GM12878 (cell line): ENCODE data around the gene PARP15. TPM values are rescaled to one million over a fixed set of nuclear protein-coding genes. Genes with fewer than 3 reads are reported as not detected.

ENCODE experiments used
- EED ChIP-seq: sonication (generic); IDR thresholded peaks from 2 replicates; pipeline ENCODE4 v1.6.1; 2016; ENCODE audit warnings: antibody characterized with exemption, low read depth
- ETV6 ChIP-seq, 2 experiments: fragments of 450-650 bp in 1 of 2; IDR thresholded peaks in 1 of 2; conservative IDR thresholded peaks in 1 of 2; 2 replicates each; pipeline ENCODE4 v1.6.1; 2014; ENCODE audit warnings: antibody characterized with exemption in 1 of 2, borderline replicate concordance in 1 of 2, low read depth in 1 of 2, mild to moderate bottlenecking in 1 of 2, moderate library complexity in 1 of 2
- HDGF ChIP-seq: fragments of 450-650 bp; IDR thresholded peaks from 2 replicates; pipeline ENCODE4 v1.6.1; 2016; ENCODE audit warnings: antibody characterized with exemption
- MTA2 ChIP-seq: fragments of 450-650 bp; IDR thresholded peaks from 2 replicates; pipeline ENCODE4 v1.6.1; 2016; ENCODE audit warnings: low read depth, mild to moderate bottlenecking, moderate library complexity
- NBN ChIP-seq: fragments of 450-650 bp; IDR thresholded peaks from 2 replicates; pipeline ENCODE4 v1.6.1; 2016
- TCF12 ChIP-seq: IDR thresholded peaks from 2 replicates; pipeline ENCODE4 v1.6.1; 2011; ENCODE audit warnings: low read depth, mild to moderate bottlenecking, low read length
- ZNF217 ChIP-seq: fragments of 450-650 bp; IDR thresholded peaks from 2 replicates; pipeline ENCODE4 v1.6.1; 2017; ENCODE audit warnings: antibody characterized with exemption, mild to moderate bottlenecking
- polyA plus RNA-seq, 11 experiments: library from polyadenylated mRNA; depleted of rRNA in 4 of 11; unstranded in 6 of 11; stranded (reverse) in 5 of 11; fragments of >200 nt; fragmentation: Nextera tagmentation in 4 of 11; fragmentation: Illumina TruSeq in 1 of 11; extraction: Ambion mirVana in 4 of 11; extraction: Trizol in 1 of 11; gene quantifications; 1 replicate in 1 of 11; 2 replicates in 10 of 11; pipeline versions ENCODE4 v1.2.1 to v1.2.3, GENCODE V29; 2011 to 2016; ENCODE audit warnings: inconsistent platforms in 2 of 11, missing spikeins in 2 of 11, low read depth in 1 of 11
- total RNA-seq, 4 experiments: library from RNA; depleted of rRNA in 3 of 4; stranded (reverse); fragments of >200 nt in 3 of 4; fragmentation: Illumina TruSeq in 1 of 4; extraction: Trizol in 1 of 4; gene quantifications; 2 replicates each; pipeline versions ENCODE4 v1.2.1 to v1.2.3, GENCODE V29; 2013 to 2021
- TF ChIP-seq, protein P1 (sequence below): fragments of 450-650 bp; IDR thresholded peaks from 2 replicates; pipeline ENCODE4 v1.6.1; 2017; ENCODE audit warnings: mild to moderate bottlenecking, low read depth, inconsistent platforms; ENCODE audit not compliant: poor library complexity, severe bottlenecking
- TF ChIP-seq, protein P2 (sequence below): fragments of 450-650 bp; IDR thresholded peaks from 2 replicates; pipeline ENCODE4 v1.6.1; 2016; ENCODE audit warnings: mild to moderate bottlenecking
- TF ChIP-seq, protein P3 (sequence below): fragments of 450-650 bp; formaldehyde crosslinking; IDR thresholded peaks from 2 replicates; pipeline ENCODE4 v1.4.0; 2020; ENCODE audit warnings: mild to moderate bottlenecking, moderate library complexity
- TF ChIP-seq, protein P4 (sequence below): fragments of 450-650 bp; IDR thresholded peaks from 2 replicates; pipeline ENCODE4 v1.6.1; 2017; ENCODE audit warnings: mild to moderate bottlenecking, moderate library complexity

PARP15 gene
- total and polyA plus RNA-seq, 10 of the 15 experiments (the other 5 are each of a cell fraction or from before 2014, with no cell fraction given) = 9.0 to 234 (median 36.3) TPM

DNA sequence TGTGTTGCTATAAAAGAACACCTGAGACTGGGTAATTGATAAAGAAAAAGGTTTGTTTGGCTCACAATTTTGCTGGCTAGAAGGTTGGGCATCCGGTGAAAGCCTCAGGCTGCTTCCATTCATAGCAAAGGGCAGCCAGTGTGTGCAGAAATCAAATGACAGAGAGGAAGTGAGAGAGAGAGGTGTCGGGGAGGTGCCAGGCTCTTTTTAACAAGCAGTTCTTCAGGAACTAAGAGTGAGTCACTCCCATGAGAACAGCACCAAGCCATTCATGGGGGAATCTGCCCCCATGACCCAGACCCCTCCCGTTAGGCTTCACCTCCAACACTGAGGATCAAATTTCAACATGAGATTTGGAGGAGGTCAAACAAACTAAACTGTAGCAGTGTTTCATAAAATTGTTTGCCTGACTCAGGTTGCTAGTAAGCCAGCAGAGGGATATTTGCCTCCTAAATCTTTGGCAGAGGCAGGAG lies 4.5 kb upstream of the PARP15 start (continued):
- TF ChIP-seq, protein P1, sequence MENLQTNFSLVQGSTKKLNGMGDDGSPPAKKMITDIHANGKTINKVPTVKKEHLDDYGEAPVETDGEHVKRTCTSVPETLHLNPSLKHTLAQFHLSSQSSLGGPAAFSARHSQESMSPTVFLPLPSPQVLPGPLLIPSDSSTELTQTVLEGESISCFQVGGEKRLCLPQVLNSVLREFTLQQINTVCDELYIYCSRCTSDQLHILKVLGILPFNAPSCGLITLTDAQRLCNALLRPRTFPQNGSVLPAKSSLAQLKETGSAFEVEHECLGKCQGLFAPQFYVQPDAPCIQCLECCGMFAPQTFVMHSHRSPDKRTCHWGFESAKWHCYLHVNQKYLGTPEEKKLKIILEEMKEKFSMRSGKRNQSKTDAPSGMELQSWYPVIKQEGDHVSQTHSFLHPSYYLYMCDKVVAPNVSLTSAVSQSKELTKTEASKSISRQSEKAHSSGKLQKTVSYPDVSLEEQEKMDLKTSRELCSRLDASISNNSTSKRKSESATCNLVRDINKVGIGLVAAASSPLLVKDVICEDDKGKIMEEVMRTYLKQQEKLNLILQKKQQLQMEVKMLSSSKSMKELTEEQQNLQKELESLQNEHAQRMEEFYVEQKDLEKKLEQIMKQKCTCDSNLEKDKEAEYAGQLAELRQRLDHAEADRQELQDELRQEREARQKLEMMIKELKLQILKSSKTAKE = peak; percentile 76
- peak in 1 of 2 experiments; percentile 51; a peak in 2 of 4 replicates for TF ChIP-seq ETV6 (conservative IDR thresholded peaks at IDR 0.05 in 1 of 2, IDR thresholded peaks at IDR 0.05 in 1 of 2; ENCODE audit: borderline replicate concordance in 1 of 2, low read depth in 1 of 2)
- TF ChIP-seq MTA2 = peak; percentile 80
- TF ChIP-seq TCF12 = peak; percentile 31; the same call in 1 of the 2 replicates
- TF ChIP-seq HDGF = no peak
- TF ChIP-seq, protein P2, sequence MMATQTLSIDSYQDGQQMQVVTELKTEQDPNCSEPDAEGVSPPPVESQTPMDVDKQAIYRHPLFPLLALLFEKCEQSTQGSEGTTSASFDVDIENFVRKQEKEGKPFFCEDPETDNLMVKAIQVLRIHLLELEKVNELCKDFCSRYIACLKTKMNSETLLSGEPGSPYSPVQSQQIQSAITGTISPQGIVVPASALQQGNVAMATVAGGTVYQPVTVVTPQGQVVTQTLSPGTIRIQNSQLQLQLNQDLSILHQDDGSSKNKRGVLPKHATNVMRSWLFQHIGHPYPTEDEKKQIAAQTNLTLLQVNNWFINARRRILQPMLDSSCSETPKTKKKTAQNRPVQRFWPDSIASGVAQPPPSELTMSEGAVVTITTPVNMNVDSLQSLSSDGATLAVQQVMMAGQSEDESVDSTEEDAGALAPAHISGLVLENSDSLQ = peak; percentile 58; the same call in 1 of the 2 replicates
- TF ChIP-seq ZNF217 = peak; percentile 64; the same call in 1 of the 2 replicates
- peak; percentile 90 for TF ChIP-seq NBN
- peak; percentile 66; the same call in 1 of the 2 replicates for TF ChIP-seq EED
- TF ChIP-seq, protein P3, sequence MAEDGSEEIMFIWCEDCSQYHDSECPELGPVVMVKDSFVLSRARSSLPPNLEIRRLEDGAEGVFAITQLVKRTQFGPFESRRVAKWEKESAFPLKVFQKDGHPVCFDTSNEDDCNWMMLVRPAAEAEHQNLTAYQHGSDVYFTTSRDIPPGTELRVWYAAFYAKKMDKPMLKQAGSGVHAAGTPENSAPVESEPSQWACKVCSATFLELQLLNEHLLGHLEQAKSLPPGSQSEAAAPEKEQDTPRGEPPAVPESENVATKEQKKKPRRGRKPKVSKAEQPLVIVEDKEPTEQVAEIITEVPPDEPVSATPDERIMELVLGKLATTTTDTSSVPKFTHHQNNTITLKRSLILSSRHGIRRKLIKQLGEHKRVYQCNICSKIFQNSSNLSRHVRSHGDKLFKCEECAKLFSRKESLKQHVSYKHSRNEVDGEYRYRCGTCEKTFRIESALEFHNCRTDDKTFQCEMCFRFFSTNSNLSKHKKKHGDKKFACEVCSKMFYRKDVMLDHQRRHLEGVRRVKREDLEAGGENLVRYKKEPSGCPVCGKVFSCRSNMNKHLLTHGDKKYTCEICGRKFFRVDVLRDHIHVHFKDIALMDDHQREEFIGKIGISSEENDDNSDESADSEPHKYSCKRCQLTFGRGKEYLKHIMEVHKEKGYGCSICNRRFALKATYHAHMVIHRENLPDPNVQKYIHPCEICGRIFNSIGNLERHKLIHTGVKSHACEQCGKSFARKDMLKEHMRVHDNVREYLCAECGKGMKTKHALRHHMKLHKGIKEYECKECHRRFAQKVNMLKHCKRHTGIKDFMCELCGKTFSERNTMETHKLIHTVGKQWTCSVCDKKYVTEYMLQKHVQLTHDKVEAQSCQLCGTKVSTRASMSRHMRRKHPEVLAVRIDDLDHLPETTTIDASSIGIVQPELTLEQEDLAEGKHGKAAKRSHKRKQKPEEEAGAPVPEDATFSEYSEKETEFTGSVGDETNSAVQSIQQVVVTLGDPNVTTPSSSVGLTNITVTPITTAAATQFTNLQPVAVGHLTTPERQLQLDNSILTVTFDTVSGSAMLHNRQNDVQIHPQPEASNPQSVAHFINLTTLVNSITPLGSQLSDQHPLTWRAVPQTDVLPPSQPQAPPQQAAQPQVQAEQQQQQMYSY (CRISPR knock-in tag) = no peak
- TF ChIP-seq, protein P4, sequence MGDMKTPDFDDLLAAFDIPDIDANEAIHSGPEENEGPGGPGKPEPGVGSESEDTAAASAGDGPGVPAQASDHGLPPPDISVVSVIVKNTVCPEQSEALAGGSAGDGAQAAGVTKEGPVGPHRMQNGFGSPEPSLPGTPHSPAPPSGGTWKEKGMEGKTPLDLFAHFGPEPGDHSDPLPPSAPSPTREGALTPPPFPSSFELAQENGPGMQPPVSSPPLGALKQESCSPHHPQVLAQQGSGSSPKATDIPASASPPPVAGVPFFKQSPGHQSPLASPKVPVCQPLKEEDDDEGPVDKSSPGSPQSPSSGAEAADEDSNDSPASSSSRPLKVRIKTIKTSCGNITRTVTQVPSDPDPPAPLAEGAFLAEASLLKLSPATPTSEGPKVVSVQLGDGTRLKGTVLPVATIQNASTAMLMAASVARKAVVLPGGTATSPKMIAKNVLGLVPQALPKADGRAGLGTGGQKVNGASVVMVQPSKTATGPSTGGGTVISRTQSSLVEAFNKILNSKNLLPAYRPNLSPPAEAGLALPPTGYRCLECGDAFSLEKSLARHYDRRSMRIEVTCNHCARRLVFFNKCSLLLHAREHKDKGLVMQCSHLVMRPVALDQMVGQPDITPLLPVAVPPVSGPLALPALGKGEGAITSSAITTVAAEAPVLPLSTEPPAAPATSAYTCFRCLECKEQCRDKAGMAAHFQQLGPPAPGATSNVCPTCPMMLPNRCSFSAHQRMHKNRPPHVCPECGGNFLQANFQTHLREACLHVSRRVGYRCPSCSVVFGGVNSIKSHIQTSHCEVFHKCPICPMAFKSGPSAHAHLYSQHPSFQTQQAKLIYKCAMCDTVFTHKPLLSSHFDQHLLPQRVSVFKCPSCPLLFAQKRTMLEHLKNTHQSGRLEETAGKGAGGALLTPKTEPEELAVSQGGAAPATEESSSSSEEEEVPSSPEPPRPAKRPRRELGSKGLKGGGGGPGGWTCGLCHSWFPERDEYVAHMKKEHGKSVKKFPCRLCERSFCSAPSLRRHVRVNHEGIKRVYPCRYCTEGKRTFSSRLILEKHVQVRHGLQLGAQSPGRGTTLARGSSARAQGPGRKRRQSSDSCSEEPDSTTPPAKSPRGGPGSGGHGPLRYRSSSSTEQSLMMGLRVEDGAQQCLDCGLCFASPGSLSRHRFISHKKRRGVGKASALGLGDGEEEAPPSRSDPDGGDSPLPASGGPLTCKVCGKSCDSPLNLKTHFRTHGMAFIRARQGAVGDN = peak; percentile 68; the same call in 1 of the 2 replicates
